HG02840 (cell line): ENCODE results near the gene ACTRT2.

Experiments used
- ATAC-seq: cut with Tn5 transposase; IDR thresholded peaks from one replicate; pipeline ENCODE4 v1.9.1; 2021; ENCODE audit warnings: mild to moderate bottlenecking, moderate library complexity, moderate number of reproducible peaks; ENCODE audit not compliant: unreplicated experiment, low FRiP score

The ACTRT2 gene

DNA sequence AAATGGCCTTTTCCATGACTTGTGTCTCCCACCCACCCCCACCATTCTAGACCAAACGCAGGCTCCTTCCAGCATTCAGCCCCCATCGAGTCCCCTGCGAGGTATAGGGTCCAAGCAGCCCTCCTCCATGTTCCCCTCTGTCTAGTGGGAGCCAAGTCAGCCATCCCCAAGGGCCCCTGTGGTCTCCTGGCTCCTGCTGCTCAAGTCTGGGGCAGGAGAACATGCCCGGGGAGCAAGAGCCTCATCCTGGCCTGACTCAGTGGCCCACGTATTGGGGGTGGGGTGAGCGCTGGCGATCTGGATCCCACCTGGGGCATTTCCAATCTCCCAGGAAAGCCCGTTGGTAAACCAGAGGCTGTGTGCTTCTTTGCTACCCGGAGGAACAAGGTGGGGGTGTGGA is 43.6 kb downstream of the ACTRT2 start:
- no peak for ATAC-seq

DNA sequence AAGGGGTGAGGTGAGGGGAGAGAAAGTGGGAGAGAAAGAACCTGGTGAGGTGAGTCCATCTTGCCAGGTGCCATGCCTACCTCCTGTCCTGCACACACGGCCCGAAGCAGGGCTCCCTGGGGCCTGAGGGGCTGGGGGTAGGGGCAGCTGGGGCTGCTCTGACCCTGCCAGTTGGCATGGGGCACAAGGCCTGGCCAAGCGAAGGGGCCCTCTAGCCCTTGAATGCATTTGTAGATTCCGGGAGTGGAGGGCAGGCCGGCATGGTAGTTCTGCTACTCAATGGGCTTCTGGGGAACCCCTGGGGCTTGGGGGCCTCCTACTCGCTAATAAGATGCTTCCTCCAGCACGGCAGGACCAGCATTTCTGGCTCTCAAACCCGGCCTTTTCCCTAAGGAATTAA is 44.1 kb downstream of the ACTRT2 start:
- no peak for ATAC-seq

DNA sequence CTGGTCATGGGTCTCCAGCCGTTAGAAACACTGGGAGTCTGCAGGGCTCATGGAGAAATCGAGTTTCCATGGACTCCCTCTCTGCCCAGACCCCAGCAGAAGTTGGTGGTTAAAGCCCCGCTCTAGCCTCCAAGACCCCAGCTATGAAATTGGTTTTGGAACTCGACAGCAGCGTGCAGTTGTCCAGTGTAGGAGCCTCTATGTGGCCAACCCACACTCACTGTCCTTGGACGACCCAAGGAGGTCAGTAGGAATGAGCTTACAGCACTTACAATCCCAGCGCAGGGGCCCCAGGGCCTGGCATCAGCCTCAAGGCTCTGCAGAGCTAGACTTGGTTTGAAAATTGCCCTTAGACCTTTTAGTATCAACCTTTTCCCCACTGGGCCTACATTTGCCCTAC is 44.5 kb downstream of the ACTRT2 start:
- ATAC-seq = no peak

DNA sequence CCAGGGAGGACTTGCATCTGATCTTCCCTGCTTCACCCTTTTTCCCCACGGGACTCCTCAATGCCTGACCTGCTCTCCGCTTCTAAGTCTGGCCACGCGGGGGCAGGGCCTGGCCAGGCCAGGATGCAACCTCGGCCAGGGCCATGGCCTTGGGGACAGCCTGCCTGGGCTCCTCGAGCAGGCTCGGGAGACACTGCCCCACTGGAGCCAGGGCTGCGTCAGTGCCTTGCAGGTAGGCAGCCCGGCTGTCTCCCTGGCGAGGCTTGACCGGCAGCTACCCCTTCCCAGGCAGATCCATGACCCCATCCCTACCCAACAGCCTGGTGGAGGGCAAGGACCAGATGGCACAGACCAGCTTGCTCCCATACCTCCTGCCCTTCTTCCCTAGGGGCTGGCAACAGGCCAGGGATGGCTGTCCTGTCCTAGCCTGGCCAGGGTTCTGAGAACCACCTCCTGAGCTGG is 45.0 kb downstream of the ACTRT2 start:
- ATAC-seq = no peak

DNA sequence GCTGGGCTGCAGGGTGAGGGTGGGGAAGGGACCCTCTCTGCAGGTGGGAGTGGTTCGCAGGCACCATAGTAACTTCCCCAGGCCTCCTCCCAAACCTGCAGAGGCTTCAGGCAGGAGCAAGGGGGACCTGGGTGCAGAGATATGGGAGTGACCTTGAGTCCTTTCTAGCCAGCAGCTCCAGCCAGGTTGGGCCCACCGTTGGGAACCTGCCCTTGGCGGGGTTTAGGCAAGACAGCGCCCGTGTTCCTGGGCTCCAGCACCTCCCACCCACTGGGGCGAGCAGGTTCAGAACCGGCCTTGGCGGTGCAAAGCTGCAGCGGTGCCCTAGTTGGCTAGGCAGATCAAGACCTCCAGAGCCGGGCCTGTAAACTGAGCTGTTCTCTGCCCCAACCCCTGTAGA is 45.6 kb downstream of the ACTRT2 start:
- ATAC-seq = no peak

DNA sequence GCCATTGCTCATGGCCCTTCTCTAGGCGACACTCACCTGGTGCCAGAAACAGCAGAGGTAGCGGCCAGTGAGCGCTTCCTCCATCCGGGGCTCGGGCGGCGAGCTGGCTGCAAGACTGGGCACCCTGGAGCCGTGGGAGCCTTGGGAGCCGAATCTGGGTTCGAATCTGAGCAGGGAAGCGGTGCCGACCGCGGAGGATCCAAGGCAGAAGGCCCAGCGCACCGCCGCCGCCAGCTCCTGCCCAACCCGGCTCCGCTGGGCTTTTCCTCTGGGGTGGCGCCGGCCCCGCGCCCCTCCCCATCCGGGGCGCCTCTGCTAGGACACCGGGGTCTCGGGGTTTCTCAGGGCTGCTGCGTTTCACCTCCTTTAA is 46.0 kb downstream of the ACTRT2 start:
- ATAC-seq = no peak

DNA sequence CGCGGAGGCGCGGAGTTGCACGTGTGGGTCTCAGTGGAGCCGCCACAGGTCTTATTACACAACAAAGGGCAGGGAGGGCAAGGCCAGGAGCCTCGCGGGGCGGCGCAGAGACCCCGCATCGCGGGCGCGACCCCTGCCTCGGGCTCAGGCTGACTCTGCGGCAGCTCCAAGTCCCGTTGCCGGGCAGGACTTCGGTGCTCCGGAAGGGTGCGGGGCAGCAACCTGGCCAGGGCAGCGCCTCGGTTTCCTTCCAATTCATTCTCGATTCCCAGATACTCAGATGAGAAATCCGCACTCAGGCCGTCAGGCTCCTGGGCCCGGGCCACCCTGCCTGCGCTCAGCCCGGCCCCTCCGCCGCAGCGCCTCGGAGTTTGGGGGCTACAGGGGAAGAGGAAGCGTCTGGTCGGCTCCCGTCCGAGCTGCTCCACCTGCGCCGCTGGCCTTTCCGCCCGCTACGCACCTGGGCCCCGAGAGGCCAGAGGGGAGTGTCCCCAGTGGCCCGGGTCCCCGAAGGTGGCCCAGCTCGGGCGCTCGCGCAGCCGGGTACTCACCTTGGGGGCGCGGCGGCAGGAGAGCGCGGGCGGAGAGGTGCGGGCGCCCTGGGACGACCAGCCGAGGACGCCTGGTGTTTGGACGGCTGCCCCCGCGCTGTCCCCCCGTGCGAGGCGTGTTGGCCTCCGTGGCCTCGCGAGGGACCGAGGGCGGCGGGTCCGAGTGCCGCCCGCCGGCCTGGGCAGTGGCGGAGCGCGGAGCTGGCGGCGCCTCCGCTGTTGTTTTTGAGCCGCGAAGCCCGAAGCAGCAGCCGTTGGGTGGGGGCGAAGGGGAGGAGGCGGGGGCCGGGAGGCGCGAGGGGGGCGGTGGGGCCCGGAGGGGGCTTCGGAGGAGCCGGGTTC is 46.6 kb downstream of the ACTRT2 start:
- no peak for ATAC-seq

DNA sequence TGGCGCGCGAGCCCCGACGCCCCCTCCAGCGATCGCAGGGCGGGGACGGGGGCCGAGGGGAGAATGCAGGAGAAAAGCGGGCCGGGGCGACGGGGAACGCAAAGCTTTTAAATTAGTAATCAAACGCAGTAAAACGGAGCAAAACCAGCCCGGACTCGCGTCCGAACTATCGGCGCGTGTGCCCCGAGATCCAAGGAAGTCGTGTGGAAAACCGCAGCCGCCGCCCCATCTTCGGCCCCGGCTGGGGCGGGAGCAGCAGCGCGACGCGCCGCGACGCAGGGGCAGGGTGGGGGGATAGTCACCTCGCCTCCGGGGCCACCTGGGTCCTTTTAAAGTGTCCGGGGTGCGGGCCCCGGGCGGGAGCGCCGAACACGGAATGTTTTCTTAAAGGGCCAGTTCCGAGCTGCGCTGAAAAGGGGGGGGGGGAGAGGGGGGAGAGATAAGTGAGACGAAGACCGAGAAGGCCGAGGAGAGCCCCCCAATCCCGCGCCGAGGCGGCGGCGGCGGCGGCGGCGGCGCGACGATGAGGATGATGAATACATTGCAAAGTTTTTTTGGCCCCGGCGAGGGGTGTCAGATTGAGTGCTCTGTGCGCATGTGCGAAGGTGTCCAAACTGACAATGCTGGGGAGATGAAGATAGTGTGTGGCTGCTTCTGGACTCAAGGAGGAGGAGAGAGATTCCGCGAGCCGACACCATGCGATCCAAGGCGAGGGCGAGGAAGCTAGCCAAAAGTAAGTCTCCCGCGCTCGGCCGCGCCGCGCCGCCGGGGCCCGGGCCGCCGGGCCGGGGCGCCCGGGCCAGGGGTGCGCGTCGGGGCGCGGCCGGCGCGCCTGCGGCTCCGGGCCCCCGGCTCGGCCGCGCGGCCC is 47.5 kb downstream of the ACTRT2 start, which contains the start of gene PRDM16:
TSS of gene PRDM16 (plus strand) at position 640 of the 868 bp plus-strand sequence. CDS start at position 697, 57 bp downstream.
- no peak for ATAC-seq

DNA sequence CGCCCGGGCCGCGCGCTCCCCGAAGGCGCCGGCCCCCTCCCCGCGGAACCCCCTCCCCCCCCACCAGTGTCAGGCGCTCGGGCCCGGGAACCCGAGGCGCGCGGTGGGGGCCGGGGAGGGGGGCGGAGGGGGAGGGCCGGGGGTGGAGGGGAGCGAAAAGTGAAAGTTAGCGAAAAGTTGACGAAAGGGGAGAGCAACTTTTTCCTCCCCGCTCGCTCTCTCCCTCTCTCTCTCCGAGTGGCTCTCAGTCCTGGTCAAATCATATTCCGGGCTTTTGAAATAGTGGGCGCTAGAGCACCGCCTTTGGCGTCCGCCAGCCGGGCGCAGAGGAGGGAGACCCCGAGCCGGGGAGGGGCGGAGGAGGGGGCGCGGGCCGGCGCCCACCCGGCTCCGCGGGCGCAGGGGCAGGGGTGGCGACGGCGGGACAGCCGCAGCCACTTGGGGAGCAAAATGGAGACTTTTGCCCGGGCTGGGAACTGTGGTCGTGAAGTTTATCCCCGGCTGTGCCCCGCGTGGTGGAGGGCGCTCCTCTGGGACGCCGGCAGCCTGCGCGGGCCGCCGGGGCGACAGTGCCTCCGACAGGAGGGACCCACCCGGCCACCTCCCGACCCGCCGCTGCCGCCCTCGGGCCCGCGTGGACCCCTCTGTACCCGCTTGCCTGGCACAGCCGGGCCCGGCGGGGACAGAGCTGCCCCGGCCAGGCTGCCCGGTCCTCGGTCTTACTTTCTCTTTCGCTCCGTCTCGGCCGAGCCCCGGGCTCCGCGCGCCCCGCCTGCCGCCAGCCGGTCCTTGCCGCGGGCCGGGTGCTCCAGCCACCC is 48.4 kb downstream of the ACTRT2 start:
- ATAC-seq = no peak

DNA sequence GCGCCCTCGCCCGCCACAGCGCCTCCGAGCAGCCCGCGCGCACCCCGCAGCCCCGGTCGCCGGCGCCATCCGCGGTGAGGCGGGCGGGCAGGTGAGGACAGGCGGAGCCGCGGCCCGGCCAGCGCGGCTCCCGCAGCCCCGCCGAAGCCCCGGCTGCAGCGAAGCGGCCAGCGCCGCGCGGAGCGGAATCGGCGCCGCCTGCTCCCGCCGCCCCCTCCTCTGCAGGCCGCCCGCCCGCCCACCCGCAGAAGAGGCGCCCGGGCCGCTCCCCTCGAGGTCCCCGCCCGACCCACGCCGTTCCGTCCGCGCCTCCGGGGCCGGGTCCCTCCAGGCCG is 49.0 kb downstream of the ACTRT2 start:
- no peak for ATAC-seq

DNA sequence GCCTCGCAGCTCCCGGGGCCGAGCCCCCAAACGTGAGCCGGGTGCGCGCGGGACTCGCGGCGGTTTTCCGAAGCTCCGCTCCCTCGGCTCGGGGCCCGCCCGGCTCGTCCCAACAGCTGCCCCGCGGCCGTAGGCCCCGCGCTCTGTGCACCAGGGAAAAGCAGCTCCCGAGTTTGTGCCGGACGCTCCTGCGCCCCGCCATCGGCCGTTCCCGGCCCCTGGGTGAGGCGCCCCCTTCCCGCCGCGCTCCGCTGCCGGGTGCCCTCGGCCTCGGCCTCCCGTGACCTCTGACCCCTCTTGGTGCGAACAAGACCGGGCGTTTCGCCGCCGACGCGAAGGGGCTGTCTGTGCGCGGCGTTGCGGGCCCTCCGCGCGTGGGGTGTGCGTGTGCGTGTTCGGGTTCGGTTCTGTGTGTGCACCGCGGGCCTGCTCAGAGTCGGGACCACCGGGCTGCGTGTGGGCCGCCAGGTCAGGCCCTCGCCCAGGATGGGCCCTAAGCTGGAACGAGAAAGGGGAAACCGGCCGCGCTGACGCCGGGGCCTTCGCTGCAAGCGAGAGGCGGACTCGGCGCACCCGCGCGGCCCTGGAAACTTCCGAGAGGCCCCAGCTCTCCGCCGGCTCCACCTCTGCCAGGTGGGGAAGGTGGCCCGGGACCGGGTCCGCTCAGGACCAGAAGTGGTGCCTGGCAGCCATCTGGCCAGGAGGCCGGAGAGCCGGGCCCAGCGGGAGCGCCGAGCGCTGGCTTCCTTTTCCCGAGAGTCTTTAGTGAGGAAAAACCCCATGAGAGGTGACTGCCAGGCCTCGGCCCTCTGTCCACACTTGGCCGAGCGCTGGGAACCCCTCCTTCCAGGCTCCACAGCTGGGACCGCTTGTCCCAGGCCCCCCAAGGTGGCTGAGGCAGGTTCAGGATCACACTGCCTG is 49.6 kb downstream of the ACTRT2 start:
- no peak for ATAC-seq

DNA sequence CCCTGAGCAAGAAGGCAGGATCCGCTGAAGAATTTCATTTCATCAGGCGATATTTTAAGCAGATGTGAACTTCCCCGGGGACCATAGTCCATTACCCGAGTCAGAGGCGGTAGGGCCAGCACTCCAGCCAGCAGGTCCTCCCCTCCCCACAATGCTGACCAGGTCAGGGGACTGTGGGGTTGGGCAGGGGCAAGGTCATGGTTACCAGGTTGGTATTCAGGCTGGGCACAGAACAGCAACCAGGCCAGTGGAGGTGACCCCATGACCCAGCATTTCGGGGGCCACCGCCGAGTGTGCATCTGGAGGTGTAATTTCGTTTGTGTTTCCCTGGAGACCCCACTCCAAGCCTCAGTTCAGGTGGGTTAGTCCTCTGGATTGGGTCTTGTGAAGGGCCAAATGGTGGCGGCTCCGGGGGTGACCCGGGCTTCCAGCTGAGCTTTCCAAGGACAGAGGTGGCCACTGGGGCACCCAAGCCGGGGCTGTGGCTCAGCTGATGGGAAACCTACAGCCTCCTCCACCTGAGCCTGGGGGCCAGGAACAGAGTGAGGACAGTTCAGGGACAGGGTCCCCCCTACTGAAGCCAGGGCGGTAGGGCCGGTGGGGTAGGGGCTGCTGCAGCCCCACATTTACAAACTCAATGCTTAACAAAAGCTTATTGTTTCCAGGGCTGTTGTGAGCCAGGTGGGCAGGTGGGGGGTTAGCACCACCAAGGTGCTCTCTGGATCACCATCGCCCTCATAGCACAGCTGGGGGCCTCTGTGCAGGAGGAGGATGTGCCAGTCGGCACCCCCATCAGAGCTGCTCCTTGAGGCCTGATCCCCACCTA is 50.5 kb downstream of the ACTRT2 start:
- no peak for ATAC-seq
